HG03045 (cell line): Measurements from ENCODE around the gene GOLGA5.
"Not testable (repeated sequence)": the region's sequence is repeated elsewhere in the genome, so short reads cannot be mapped to it uniquely, and the experiment has no call there.

Source experiments
- ATAC-seq: cut with Tn5 transposase; IDR thresholded peaks from one replicate; pipeline ENCODE4 v1.9.1; 2021; ENCODE audit warnings: mild to moderate bottlenecking, moderate library complexity; ENCODE audit not compliant: unreplicated experiment

Gene GOLGA5

GRCh38 chr14:92775292-92775691, 18.8 kb upstream of the GOLGA5 start:
- ATAC-seq: peak; percentile 93

DNA sequence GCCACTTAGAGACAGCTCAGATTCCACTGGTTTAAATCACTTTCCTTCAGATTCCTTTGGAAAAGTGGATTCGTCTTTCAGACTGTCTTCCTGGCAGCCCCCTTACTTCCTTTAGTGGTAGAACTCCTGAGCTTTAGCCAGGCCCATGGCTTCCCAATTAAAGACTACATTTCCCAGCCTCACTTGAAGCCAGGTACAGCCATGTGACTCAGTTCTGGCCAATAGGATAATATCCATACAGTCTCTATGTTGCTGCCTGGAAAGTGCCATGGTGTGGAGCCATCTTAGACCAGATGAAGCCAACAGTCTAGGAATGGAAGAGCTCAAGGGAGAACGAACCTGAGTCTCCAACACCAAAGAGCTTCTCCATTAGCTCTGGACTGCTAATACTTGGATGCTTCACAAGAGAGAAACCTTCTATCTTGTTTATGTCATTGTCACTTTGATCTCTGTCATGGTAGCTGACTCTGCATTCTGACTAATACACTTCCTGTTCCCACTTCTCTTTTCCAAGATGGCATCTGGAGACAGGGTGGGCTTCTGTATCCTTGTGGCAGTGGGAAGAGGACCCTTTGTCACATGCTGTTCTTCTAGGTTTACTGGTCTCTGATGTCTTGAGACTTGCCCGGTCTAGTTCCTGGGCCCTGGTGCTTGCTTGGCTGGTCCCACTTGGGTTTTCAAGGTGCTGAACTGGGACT, 15.1 kb upstream of the GOLGA5 start:
- not testable (repeated sequence) for ATAC-seq

DNA sequence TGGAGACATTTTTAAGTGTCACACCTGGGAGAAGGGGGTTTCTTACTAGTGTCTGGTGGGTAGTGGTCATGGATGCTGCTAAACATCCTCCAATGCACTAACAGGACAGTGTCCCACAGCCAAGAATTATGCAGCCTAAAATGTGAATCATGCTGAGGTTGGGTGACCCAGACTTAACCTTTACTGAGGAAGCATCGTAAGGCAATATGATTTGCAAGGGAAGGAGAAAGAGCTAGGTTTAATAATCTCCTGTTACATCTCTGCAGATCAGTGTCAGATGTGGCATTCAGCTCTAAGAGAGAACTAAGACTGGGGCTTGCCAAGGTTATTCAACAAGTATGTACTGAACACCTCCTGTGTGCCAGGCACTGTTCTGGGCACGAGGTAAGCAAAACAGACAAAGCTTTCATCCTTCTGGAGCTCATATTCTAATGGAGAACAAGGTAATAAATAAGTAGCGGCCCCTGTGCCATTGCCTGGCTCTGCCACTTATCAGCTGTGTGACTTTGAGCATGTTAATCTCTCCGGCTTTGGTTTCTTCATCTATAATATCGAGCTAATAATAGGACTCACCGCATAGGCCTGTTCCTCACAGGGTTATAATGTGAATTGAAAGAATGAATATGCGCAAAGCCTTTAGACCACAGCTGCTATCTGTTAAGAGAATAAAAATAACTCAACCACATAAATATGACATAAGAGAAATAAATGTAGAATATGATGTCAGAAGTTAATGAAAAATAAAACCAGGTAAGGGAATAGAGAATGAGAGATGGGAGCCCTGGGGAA, 13.5 kb upstream of the GOLGA5 start:
- no peak for ATAC-seq

DNA sequence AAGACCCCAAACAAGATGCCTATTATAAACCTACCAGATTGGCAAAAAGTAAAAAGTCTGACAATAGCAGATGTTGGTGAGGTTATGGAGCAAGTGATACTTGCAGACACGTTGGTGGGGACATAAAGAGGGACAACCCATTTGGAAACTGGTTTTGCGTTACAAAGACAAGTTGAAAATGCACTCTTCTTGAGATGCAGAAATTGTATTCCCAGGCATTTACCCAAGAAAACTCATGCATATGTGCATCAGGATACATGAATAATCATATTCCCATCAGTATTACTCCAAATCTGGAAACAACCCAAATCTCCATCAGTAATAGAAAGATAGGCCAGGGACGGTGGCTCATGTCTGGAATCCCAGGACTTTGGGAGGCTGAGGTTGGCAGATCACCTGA, 12.8 kb upstream of the GOLGA5 start:
- ATAC-seq: no peak

- no peak for ATAC-seq
Observed at GRCh38 chr14:92783813-92784431, 10.2 kb upstream of the GOLGA5 start.

DNA sequence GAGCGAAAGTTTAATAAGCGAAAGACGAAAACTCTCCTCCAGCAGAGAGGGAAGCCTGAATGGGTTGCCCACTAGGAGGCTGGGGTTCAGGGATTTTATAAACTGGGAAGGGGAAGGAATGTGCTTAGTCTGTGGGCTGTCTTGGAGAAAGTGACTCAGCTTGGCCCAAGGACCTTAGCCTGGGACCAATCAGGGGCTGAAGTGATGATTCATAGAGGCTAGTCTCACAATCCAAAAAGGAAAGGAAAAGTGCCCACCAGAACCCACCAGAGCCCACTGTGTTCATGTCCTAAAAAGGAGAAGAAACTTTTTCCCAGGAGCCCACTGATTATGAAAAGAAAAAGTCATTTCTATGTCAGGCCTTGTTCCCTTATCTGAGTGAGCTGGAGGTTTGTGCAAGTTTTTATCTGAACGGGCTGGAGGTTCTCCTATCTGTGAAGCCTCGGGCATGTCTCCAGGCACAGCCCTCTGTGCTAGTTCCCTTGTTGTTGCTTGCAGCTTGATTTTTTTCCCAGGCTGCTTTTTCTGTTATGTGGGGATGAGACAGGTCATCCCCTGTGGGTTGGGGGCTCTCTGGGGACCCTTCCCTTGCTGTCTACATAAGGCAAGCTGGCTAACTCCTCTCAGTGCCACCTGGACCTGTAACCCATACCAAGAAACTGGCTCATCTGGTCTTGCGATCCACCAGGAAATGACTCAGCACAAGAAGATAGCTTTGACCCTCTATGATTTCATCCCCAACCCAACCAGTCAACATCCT, 8.3 kb upstream of the GOLGA5 start:
- ATAC-seq: no peak

GRCh38 chr14:92786427-92786756, 7.7 kb upstream of the GOLGA5 start:
- no peak for ATAC-seq

GRCh38 chr14:92787554-92787953, 6.6 kb upstream of the GOLGA5 start:
- ATAC-seq: no peak

GRCh38 chr14:92789457-92790089, 4.5 kb upstream of the GOLGA5 start:
- ATAC-seq: no peak

- ATAC-seq: no peak
Observed at GRCh38 chr14:92792885-92793284, 1.2 kb upstream of the GOLGA5 start.

- no peak for ATAC-seq
Observed at GRCh38 chr14:92794547-92794941, 439 bp downstream of the GOLGA5 start.

- ATAC-seq: no peak
Observed at GRCh38 chr14:92794961-92795360, 856 bp downstream of the GOLGA5 start.

GRCh38 chr14:92797935-92798653, 4.0 kb downstream of the GOLGA5 start:
- ATAC-seq: no peak

GRCh38 chr14:92798811-92799210, 4.7 kb downstream of the GOLGA5 start:
- no peak for ATAC-seq

GRCh38 chr14:92800012-92800411, 5.9 kb downstream of the GOLGA5 start:
- ATAC-seq: no peak

DNA sequence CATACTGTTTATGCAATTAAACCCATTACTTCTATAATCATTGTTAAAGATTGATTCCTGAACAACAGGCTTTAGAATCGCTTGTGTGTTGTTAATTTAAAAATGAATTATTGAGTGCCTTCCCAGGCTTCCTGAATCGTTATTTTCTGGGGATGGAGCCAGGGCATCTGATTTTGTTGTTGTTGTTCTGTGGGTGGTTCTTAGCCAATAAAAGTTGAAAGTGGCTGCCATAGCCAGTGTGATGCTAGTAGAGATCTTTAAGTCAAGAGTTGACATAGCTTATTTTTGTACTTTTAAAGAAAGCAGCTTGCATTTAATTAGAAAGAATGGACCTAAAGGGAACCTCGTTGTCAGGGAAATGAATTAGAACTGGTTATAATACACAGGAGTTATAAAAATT, 6.4 kb downstream of the GOLGA5 start:
- ATAC-seq: no peak

DNA sequence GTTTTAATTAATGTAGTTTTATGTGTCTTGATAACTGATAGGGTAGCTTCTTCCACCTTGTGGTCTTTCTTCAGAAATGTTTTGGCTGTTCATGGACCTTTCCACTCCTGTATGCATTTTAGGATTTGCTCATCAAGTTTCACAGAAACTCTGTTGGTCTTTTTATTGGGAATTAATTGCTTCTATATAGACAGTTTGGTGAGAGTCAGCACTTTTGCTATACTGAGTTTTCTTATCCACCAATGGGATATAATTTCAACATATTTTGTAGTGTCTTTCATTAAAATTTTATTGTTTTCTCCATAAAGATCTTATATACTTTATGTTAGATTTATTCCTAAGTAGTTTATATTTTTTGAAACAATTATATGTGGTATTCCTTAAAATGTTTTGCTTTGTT, 7.8 kb downstream of the GOLGA5 start:
- ATAC-seq: no peak

DNA sequence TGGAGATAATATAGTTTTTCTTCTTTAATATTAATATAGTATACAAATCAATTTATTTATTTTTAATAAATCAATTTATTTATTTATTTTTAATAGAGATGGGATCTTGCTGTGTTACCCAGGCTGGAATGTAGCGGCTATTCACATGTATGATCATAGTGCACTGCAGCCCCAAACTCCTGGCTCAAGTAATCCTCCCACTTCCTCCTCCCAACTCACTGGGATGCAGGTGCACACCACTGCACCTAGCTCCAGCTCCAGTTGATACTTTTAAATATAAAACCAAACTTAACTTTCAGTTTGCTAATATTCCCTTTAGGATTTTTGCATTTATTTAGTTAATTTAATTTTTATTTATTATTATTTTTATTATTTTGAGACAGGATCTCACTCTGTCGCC, 8.6 kb downstream of the GOLGA5 start:
- no peak for ATAC-seq

DNA sequence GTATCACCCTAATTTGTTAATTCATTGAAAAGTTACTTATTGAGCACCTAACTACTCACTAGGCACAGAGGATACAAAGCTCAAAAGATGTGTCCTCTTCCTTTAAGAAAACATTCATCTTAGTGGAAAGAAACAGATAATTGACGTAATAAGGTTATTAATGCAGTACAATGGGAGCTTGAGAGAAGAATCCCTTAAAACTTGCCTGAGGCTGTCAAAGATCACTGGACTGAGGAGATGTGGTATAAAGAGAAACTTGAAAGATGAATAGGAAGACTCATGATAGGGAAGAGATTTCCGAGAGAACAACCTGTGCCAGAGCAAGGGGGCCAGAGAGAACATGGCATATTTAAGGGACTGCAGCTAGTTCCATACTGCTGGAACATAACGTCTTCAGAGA, 19.1 kb downstream of the GOLGA5 start:
- ATAC-seq: no peak

DNA sequence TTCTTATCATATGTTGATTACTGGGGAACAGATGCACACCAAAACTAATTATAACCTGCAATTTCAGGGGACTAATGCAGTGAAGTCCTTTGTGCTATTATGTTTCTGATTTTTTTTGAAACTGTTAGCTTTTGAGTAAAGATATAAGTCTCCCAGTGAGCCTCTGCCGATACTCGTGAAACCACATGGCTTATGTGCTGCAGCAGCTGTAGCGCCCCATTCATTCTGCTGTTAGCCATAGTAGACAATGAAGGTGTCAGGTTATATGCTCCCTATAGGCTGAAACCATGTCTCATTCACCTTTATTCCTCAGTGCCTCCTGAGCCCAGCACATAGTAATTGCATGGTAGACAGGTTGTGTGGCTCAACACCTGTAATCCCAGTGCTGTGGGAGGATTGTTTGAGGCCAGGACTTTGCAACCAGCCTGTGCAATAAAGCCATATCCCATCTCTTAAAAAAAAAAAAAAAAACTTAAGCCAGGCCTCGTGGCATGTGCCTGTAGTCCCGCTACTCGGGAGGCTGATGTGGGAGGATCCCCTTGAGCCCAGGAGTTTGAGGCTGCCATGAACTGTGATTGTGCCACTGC, 25.0 kb downstream of the GOLGA5 start:
- no peak for ATAC-seq
